ENCODE measurements around the gene HMCN1.
"Not testable (repeated sequence)": the region's sequence is repeated elsewhere in the genome, so short reads cannot be mapped to it uniquely, and the experiment has no call there.

Gene HMCN1

DNA sequence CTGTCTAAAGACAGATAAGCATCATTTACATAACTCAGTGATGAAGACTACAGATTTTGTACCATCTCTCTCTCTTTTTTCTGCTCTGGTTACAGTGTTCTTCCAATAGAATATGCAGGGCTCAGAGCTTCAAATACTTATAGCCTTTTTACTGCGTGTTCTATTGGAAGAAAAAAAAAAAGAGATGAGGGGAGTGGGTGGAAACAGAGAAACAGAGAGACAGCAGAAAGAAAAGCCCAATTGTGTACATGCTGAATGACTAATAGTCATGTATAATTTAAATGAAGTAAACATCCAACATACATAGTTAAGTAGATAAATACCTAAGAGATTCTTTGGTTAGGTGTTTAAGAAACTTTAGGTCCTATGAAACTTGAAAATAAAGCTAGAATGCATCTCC is 151.9 kb downstream of the HMCN1 start:
- Histone ChIP-seq H3K9me2 (ENCODE audit: low read depth, low read length) (no peaks in the 10 kb centered on the region), H3K4me1 (ENCODE audit: insufficient read depth, low read length, severe bottlenecking) (no peaks in the 10 kb centered on the region), H4K20me1 (ENCODE audit: insufficient read depth, low read length) (no peaks in the 10 kb centered on the region)

DNA sequence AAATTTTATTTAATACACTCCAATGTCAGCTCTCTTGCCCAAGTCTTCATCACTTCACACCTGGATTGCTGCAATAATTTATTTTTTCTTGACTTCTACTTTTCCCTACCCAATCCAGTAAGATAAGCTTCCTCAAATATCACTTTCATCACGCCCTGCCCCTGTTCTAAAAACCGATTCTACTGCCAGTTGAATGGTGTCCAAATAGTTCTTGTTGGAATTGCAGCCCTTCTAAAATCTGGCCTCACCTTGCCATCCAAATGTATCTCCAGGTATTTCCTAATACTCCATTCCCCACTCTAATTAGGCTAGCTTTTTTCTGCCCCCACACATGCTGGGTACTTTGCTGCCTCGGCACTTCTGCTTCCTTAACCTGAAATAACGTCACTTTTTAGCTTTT is 152.5 kb downstream of the HMCN1 start:
- H3K9me2 ChIP-seq (ENCODE audit: low read depth, low read length) = no peaks in the 10 kb centered on the region
- H3K4me2 ChIP-seq (ENCODE audit: low read length) = no peak overlapping the region
- H3K27ac ChIP-seq (ENCODE audit: low read depth, low read length, poor library complexity, severe bottlenecking) = no peak overlapping the region
- no peaks in the 10 kb centered on the region for H3K9me3 ChIP-seq (ENCODE audit: low read length)
- no peak overlapping the region for H2AFZ ChIP-seq (ENCODE audit: low read length)
- no peaks in the 10 kb centered on the region for H3K79me2 ChIP-seq (ENCODE audit: insufficient read depth, low read length)
- H3K4me3 ChIP-seq (ENCODE audit: low read depth, low read length, poor library complexity, severe bottlenecking) = no peak overlapping the region
- no peaks in the 10 kb centered on the region for H3K27me3 ChIP-seq (ENCODE audit: insufficient read depth, low read length)
- no peaks in the 10 kb centered on the region for H4K20me1 ChIP-seq (ENCODE audit: insufficient read depth, low read length)
- no peak overlapping the region for H3K9ac ChIP-seq (ENCODE audit: low read length)
- H3F3A ChIP-seq (ENCODE audit: insufficient read depth, low read length) = no peaks in the 10 kb centered on the region
- no peaks in the 10 kb centered on the region for H3K4me1 ChIP-seq (ENCODE audit: insufficient read depth, low read length, severe bottlenecking)
- no peak for TF ChIP-seq EZH2 (IDR thresholded peaks at IDR 0.05; ENCODE audit: borderline replicate concordance, low read length)
- TF ChIP-seq, protein P1, sequence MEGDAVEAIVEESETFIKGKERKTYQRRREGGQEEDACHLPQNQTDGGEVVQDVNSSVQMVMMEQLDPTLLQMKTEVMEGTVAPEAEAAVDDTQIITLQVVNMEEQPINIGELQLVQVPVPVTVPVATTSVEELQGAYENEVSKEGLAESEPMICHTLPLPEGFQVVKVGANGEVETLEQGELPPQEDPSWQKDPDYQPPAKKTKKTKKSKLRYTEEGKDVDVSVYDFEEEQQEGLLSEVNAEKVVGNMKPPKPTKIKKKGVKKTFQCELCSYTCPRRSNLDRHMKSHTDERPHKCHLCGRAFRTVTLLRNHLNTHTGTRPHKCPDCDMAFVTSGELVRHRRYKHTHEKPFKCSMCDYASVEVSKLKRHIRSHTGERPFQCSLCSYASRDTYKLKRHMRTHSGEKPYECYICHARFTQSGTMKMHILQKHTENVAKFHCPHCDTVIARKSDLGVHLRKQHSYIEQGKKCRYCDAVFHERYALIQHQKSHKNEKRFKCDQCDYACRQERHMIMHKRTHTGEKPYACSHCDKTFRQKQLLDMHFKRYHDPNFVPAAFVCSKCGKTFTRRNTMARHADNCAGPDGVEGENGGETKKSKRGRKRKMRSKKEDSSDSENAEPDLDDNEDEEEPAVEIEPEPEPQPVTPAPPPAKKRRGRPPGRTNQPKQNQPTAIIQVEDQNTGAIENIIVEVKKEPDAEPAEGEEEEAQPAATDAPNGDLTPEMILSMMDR (IDR thresholded peaks at IDR 0.05; ENCODE audit: low read length) = no peak
- no peaks in the 10 kb centered on the region for H3K36me3 ChIP-seq (ENCODE audit: insufficient read depth, low read length)

More for the DNA sequence above, 151.9 kb downstream of the HMCN1 start:
- Histone ChIP-seq H3F3A (ENCODE audit: insufficient read depth, low read length) (no peaks in the 10 kb centered on the region), H3K36me3 (ENCODE audit: insufficient read depth, low read length) (no peaks in the 10 kb centered on the region), H3K79me2 (ENCODE audit: insufficient read depth, low read length) (no peaks in the 10 kb centered on the region), H3K9me3 (ENCODE audit: low read length) (no peaks in the 10 kb centered on the region), H3K4me3 (ENCODE audit: low read depth, low read length, poor library complexity, severe bottlenecking) (no peak overlapping the region), H3K4me2 (ENCODE audit: low read length) (no peak overlapping the region), H3K27me3 (ENCODE audit: insufficient read depth, low read length) (no peaks in the 10 kb centered on the region), H3K9ac (ENCODE audit: low read length) (no peak overlapping the region), H2AFZ (ENCODE audit: low read length) (no peak overlapping the region), H3K27ac (ENCODE audit: low read depth, low read length, poor library complexity, severe bottlenecking) (no peak overlapping the region)
- no peak for TF ChIP-seq EZH2 (IDR thresholded peaks at IDR 0.05; ENCODE audit: borderline replicate concordance, low read length)
- TF ChIP-seq, protein P1 (IDR thresholded peaks at IDR 0.05; ENCODE audit: low read length) = no peak

DNA sequence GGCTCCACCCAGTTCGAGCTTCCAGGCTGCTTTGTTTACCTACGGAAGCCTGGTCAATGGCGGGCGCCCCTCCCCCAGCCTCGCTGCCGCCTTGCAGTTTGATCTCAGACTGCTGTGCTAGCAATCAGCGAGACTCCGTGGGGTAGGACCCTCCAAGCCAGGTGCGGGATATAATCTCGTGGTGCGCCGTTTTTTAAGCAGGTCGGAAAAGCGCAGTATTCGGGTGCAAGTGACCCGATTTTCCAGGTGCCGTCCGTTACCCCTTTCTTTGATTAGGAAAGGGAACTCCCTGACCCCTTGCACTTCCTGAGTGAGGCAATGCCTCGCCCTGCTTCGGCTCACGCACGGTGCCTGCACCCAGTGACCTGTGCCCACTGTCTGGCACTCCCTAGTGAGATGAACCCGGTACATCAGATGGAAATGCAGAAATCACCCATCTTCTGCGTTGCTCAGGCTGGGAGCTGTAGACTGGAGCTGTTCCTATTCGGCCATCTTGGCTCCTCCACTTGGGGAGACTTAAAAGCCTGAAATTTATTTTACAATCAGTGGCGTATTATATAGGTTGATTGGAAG is 158.7 kb downstream of the HMCN1 start:
- H3K27me3 ChIP-seq (ENCODE audit: insufficient read depth, low read length); H3K4me1 ChIP-seq (ENCODE audit: insufficient read depth, low read length, severe bottlenecking); H3K9me2 ChIP-seq (ENCODE audit: low read depth, low read length); H3K4me2 ChIP-seq (ENCODE audit: low read length); H3K27ac ChIP-seq (ENCODE audit: low read depth, low read length, poor library complexity, severe bottlenecking); H3K36me3 ChIP-seq (ENCODE audit: insufficient read depth, low read length); H3K9ac ChIP-seq (ENCODE audit: low read length); H3K9me3 ChIP-seq (ENCODE audit: low read length); H3K79me2 ChIP-seq (ENCODE audit: insufficient read depth, low read length); H2AFZ ChIP-seq (ENCODE audit: low read length); H4K20me1 ChIP-seq (ENCODE audit: insufficient read depth, low read length); H3F3A ChIP-seq (ENCODE audit: insufficient read depth, low read length); H3K4me3 ChIP-seq (ENCODE audit: low read depth, low read length, poor library complexity, severe bottlenecking): not testable (repeated sequence)

DNA sequence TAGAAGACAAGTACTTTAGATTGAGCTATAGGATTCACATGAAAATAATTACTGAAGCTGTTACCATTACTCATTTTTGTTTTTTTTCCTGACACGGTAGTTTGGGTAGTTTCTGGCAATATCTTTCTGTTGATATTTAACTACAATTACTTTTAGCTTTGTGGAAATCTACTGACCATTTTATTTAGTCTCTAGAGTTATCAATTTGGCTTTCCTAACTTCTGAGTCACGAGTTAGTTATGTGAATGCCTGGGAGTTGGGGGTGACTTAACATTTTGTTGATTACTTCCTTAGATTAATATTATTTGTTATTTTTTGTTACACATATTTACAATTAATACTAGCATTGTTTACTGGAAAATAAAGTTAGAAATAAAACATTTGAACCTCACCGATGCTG is 160.6 kb downstream of the HMCN1 start:
- no peak overlapping the region for H3K4me2 ChIP-seq (ENCODE audit: low read length)
- no peaks in the 10 kb centered on the region for H3K4me1 ChIP-seq (ENCODE audit: insufficient read depth, low read length, severe bottlenecking)
- no peaks in the 10 kb centered on the region for H3F3A ChIP-seq (ENCODE audit: insufficient read depth, low read length)
- H3K9me2 ChIP-seq (ENCODE audit: low read depth, low read length) = no peaks in the 10 kb centered on the region
- no peak overlapping the region for H2AFZ ChIP-seq (ENCODE audit: low read length)
- H3K4me3 ChIP-seq (ENCODE audit: low read depth, low read length, poor library complexity, severe bottlenecking) = no peak overlapping the region
- H4K20me1 ChIP-seq (ENCODE audit: insufficient read depth, low read length) = no peaks in the 10 kb centered on the region
- no peaks in the 10 kb centered on the region for H3K36me3 ChIP-seq (ENCODE audit: insufficient read depth, low read length)
- no peak for TF ChIP-seq EZH2 (IDR thresholded peaks at IDR 0.05; ENCODE audit: borderline replicate concordance, low read length)
- TF ChIP-seq, protein P1 (IDR thresholded peaks at IDR 0.05; ENCODE audit: low read length) = no peak
- no peaks in the 10 kb centered on the region for H3K27me3 ChIP-seq (ENCODE audit: insufficient read depth, low read length)
- H3K9ac ChIP-seq (ENCODE audit: low read length) = no peak overlapping the region
- no peak overlapping the region for H3K27ac ChIP-seq (ENCODE audit: low read depth, low read length, poor library complexity, severe bottlenecking)
- H3K79me2 ChIP-seq (ENCODE audit: insufficient read depth, low read length) = no peaks in the 10 kb centered on the region
- H3K9me3 ChIP-seq (ENCODE audit: low read length) = no peaks in the 10 kb centered on the region
